Vagina (tissue), 2 donors: ENCODE measurements around the gene SEC31A.
"Not testable (repeated sequence)": the region's sequence is repeated elsewhere in the genome, so short reads cannot be mapped to it uniquely, and the experiment has no call there.

Experiments used
- CTCF ChIP-seq, 3 experiments: fragments of 450-650 bp in 2 of 3; fragments of 200-600 bp in 1 of 3; sonication (generic) in 1 of 3; IDR thresholded peaks; one replicate each; pipeline ENCODE4 v1.5.1; 2017 to 2019; ENCODE audit warnings: antibody characterized with exemption in 3 of 3, mild to moderate bottlenecking in 2 of 3, moderate library complexity in 2 of 3
- POLR2A ChIP-seq, 2 donors: fragments of 450-650 bp; IDR thresholded peaks; one replicate each; pipeline ENCODE4 v1.6.1; 2017; ENCODE audit warnings: antibody characterized with exemption in 2 of 2, mild to moderate bottlenecking in 2 of 2, moderate library complexity in 2 of 2
- POLR2AphosphoS5 ChIP-seq, 2 donors: sonication (generic); formaldehyde crosslinking; IDR thresholded peaks; one replicate each; pipeline ENCODE4 v1.9.0; 2017; ENCODE audit warnings: antibody characterized with exemption in 2 of 2, mild to moderate bottlenecking in 2 of 2, low read depth in 1 of 2; ENCODE audit not compliant: insufficient read depth in 1 of 2

- not testable (repeated sequence) for TF ChIP-seq CTCF (IDR thresholded peaks at IDR 0.05); POLR2A (IDR thresholded peaks at IDR 0.05); POLR2AphosphoS5 (IDR thresholded peaks at IDR 0.05; ENCODE audit: insufficient read depth in 1 of 2, low read depth in 1 of 2)
These were observed 23.0 kb upstream of the SEC31A start for GRCh38 chr4:82913968-82914367.
